Neural cell (in vitro differentiated cells): ENCODE results near the gene FBXO40. TPM values are rescaled to one million over a fixed set of nuclear protein-coding genes. Genes with fewer than 3 reads are reported as not detected.

ENCODE experiments used
- H2AFZ ChIP-seq: fragments of 200-600, 300-800 bp; sonication (generic), shearing (Covaris generic); 2 replicates; pipeline ENCODE4 v1.6.0; 2014; ENCODE audit warnings: low read depth, mild to moderate bottlenecking, antibody characterized with exemption, low read length, moderate library complexity
- H3F3A ChIP-seq: fragments of 200-600 bp; shearing (Covaris generic); 2 replicates; pipeline ENCODE4 v1.6.1; 2016; ENCODE audit warnings: mild to moderate bottlenecking, moderate library complexity, mixed read lengths, antibody characterized with exemption, low read length; ENCODE audit not compliant: insufficient read depth, poor library complexity, severe bottlenecking
- H3K27ac ChIP-seq: fragments of 200-600, 300-800 bp; sonication (generic), shearing (Covaris generic); 2 replicates; pipeline ENCODE4 v1.5.1; 2014; ENCODE audit warnings: mild to moderate bottlenecking, low read length, moderate library complexity
- H3K27me3 ChIP-seq: fragments of 300-800, 200-600 bp; sonication (generic), shearing (Covaris generic); 2 replicates; pipeline ENCODE4 v1.6.0; 2014; ENCODE audit warnings: mild to moderate bottlenecking, low read depth, low read length, moderate library complexity; ENCODE audit not compliant: insufficient read depth
- H3K36me3 ChIP-seq: fragments of 300-800, 200-600 bp; sonication (generic), shearing (Covaris generic); 2 replicates; pipeline ENCODE4 v1.5.1; 2014; ENCODE audit warnings: mild to moderate bottlenecking, antibody characterized with exemption, low read length, moderate library complexity; ENCODE audit not compliant: insufficient read depth
- H3K4me2 ChIP-seq: fragments of 300-800, 200-600 bp; sonication (generic), shearing (Covaris generic); 2 replicates; pipeline ENCODE4 v1.6.0; 2014; ENCODE audit warnings: mild to moderate bottlenecking, low read length
- H3K4me3 ChIP-seq: fragments of 300-800, 200-600 bp; sonication (generic), shearing (Covaris generic); 2 replicates; pipeline ENCODE4 v1.5.1; 2014; ENCODE audit warnings: mild to moderate bottlenecking, low read length, moderate library complexity
- H3K79me2 ChIP-seq: fragments of 200-600 bp; shearing (Covaris generic); replicated peaks from 2 replicates; pipeline ENCODE4 v1.6.0; 2014; ENCODE audit warnings: mild to moderate bottlenecking, low read length, moderate library complexity; ENCODE audit not compliant: insufficient read depth
- H3K9ac ChIP-seq: fragments of 300-800, 200-600 bp; sonication (generic), shearing (Covaris generic); 2 replicates; pipeline ENCODE4 v1.6.1; 2016; ENCODE audit warnings: mild to moderate bottlenecking, low read length, mixed read lengths
- H3K9me2 ChIP-seq: fragments of 200-600 bp; shearing (Covaris generic); 2 replicates; pipeline ENCODE4 v1.6.1; 2016; ENCODE audit warnings: mild to moderate bottlenecking, low read length, mixed read lengths; ENCODE audit not compliant: insufficient read depth
- H3K9me3 ChIP-seq: fragments of 200-600, 300-800 bp; sonication (generic), shearing (Covaris generic); 2 replicates; pipeline ENCODE4 v1.6.1; 2016; ENCODE audit warnings: mild to moderate bottlenecking, mixed run types, low read length, moderate library complexity, mixed read lengths
- H4K20me1 ChIP-seq: fragments of 200-600 bp; shearing (Covaris generic); 2 replicates; pipeline ENCODE4 v1.6.1; 2016; ENCODE audit warnings: mild to moderate bottlenecking, mixed run types; ENCODE audit not compliant: insufficient read depth
- EP300 ChIP-seq: fragments of 450-650 bp; conservative IDR thresholded peaks from 2 replicates; pipeline ENCODE4 v1.6.1; 2014; ENCODE audit warnings: antibody characterized with exemption, mild to moderate bottlenecking, moderate library complexity; ENCODE audit not compliant: poor library complexity, severe bottlenecking
- EZH2 ChIP-seq: fragments of 200-600, 300-800 bp; shearing (Covaris generic), sonication (generic); IDR thresholded peaks from 2 replicates; pipeline ENCODE4 v1.6.1; 2014; ENCODE audit warnings: antibody characterized with exemption, low read length, borderline replicate concordance, mild to moderate bottlenecking; ENCODE audit not compliant: insufficient read depth, poor library complexity, severe bottlenecking
- MXI1 ChIP-seq: fragments of 450-650 bp; conservative IDR thresholded peaks from 2 replicates; pipeline ENCODE4 v1.6.1; 2014; ENCODE audit warnings: antibody characterized with exemption, mild to moderate bottlenecking; ENCODE audit not compliant: poor library complexity, severe bottlenecking
- POLR2AphosphoS5 ChIP-seq: IDR thresholded peaks from 2 replicates; pipeline ENCODE4 v1.6.1; 2012
- RAD21 ChIP-seq: fragments of 450-650 bp; conservative IDR thresholded peaks from 2 replicates; pipeline ENCODE4 v1.6.1; 2014; ENCODE audit warnings: antibody characterized with exemption, mild to moderate bottlenecking, moderate library complexity
- REST ChIP-seq: IDR thresholded peaks from 2 replicates; pipeline ENCODE4 v1.6.1; 2012; ENCODE audit warnings: borderline replicate concordance
- SMC3 ChIP-seq: fragments of 450-650 bp; conservative IDR thresholded peaks from 2 replicates; pipeline ENCODE4 v1.6.1; 2014; ENCODE audit warnings: antibody characterized with exemption, mild to moderate bottlenecking, moderate library complexity; ENCODE audit not compliant: poor library complexity
- TAF1 ChIP-seq: IDR thresholded peaks from 2 replicates; pipeline ENCODE4 v1.6.1; 2012; ENCODE audit warnings: low read depth
- polyA plus RNA-seq: library from polyadenylated mRNA; depleted of rRNA; stranded (reverse); fragments of >200 nt; gene quantifications from 2 replicates; pipeline ENCODE4 v1.2.3, GENCODE V29; 2014
- TF ChIP-seq, protein P1 (sequence below): fragments of 450-650 bp; IDR thresholded peaks from 2 replicates; pipeline ENCODE4 v1.5.1; 2014; ENCODE audit warnings: antibody characterized with exemption, mild to moderate bottlenecking, moderate library complexity; ENCODE audit not compliant: poor library complexity, severe bottlenecking

FBXO40 gene
- polyA plus RNA-seq, 1 donor from 2014 or later = not detected

DNA sequence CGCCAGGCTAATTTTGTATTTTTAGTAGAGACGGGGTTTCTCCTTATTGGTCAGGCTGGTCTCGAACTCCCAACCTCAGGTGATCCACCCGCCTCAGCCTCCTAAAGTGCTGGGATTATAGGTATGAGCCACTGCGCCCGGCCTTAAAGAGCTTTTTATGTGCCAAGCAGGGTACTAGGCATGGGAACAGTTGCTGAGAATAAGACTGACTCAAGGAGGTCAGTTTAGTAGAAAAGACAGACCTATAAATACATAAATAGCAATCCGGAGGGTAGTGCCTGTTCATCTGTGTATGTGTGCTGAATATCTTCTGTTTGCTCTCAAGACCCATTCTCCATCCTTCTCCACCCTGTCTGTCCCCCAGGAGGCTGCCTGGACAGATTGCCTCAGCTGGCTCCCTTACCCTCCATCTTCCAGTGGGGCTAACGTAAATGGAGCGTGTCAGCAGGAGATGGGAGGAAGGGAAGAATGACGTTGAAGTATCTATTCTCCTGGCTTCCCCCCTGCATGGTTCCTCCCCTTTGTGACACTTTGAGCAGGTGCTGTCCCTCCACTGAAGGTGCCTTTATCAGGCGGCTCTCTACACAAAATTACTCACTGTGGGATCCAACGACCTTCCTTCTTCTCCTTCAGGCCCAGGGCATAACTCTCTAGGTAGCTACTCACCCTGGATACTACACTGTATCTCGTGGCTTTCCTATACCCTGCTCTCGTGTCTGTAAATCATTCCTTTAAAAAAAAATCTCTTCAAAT lies 31.1 kb downstream of the FBXO40 start:
- TF ChIP-seq REST (no peak), SMC3 (no peak), RAD21 (no peak), EZH2 (no peak), EP300 (no peak), TAF1 (no peak), MXI1 (no peak), POLR2AphosphoS5 (no peak)
- TF ChIP-seq, protein P1, sequence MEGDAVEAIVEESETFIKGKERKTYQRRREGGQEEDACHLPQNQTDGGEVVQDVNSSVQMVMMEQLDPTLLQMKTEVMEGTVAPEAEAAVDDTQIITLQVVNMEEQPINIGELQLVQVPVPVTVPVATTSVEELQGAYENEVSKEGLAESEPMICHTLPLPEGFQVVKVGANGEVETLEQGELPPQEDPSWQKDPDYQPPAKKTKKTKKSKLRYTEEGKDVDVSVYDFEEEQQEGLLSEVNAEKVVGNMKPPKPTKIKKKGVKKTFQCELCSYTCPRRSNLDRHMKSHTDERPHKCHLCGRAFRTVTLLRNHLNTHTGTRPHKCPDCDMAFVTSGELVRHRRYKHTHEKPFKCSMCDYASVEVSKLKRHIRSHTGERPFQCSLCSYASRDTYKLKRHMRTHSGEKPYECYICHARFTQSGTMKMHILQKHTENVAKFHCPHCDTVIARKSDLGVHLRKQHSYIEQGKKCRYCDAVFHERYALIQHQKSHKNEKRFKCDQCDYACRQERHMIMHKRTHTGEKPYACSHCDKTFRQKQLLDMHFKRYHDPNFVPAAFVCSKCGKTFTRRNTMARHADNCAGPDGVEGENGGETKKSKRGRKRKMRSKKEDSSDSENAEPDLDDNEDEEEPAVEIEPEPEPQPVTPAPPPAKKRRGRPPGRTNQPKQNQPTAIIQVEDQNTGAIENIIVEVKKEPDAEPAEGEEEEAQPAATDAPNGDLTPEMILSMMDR = no peak
- no peak overlapping the region for H2AFZ ChIP-seq
- H3K27ac ChIP-seq = no peak overlapping the region

GRCh38 chr3:121626495-121626894 lies 33.3 kb downstream of the FBXO40 start:
- Histone ChIP-seq H3K4me3 (no peak overlapping the region), H3K36me3 (no peaks in the 10 kb centered on the region), H3K27ac (no peak overlapping the region), H3F3A (no peaks in the 10 kb centered on the region), H2AFZ (no peak overlapping the region), H3K9me3 (no peaks in the 10 kb centered on the region), H3K9me2 (no peaks in the 10 kb centered on the region), H3K79me2 (no peaks in the 10 kb centered on the region), H4K20me1 (no peaks in the 10 kb centered on the region), H3K9ac (no peak overlapping the region), H3K4me2 (no peak overlapping the region), H3K27me3 (no peaks in the 10 kb centered on the region)
- no peak for TF ChIP-seq RAD21
- TF ChIP-seq REST = no peak
- no peak for TF ChIP-seq EP300
- no peak for TF ChIP-seq SMC3
- no peak for TF ChIP-seq MXI1
- TF ChIP-seq TAF1 = no peak
- no peak for TF ChIP-seq POLR2AphosphoS5
- TF ChIP-seq, protein P1 = no peak
- TF ChIP-seq EZH2 = no peak

More for the DNA sequence above, 31.1 kb downstream of the FBXO40 start:
- H3F3A ChIP-seq = no peaks in the 10 kb centered on the region
- H3K9me2 ChIP-seq = no peaks in the 10 kb centered on the region
- no peak overlapping the region for H3K4me3 ChIP-seq
- H3K9ac ChIP-seq = no peak overlapping the region
- no peaks in the 10 kb centered on the region for H3K27me3 ChIP-seq
- H3K79me2 ChIP-seq = no peaks in the 10 kb centered on the region
- no peaks in the 10 kb centered on the region for H3K36me3 ChIP-seq
- H4K20me1 ChIP-seq = no peaks in the 10 kb centered on the region
- no peaks in the 10 kb centered on the region for H3K9me3 ChIP-seq
- H3K4me2 ChIP-seq = no peak overlapping the region
